AG20443 (cell line): ENCODE measurements around the gene MESP2.

Experiments
- DNase-seq: peaks from one replicate; pipeline ENCODE4 v3.0.0; 2012; ENCODE audit warnings: low spot score, mixed read lengths

Gene MESP2

GRCh38 chr15:89817701-89818280 is 41.7 kb downstream of the MESP2 start:
- no peak for DNase-seq

- DNase-seq: no peak
Observed at GRCh38 chr15:89818287-89818686, 42.2 kb downstream of the MESP2 start.

GRCh38 chr15:89820666-89821611 is 44.8 kb downstream of the MESP2 start:
- peak; percentile 70 for DNase-seq

- peak; percentile 32 for DNase-seq
Observed at GRCh38 chr15:89822026-89822425, 45.9 kb downstream of the MESP2 start.

GRCh38 chr15:89822611-89822950 is 46.4 kb downstream of the MESP2 start:
- DNase-seq: no peak

- DNase-seq: peak; percentile 58
Observed at GRCh38 chr15:89822951-89823711, 47.0 kb downstream of the MESP2 start.

GRCh38 chr15:89823836-89824606 is 47.9 kb downstream of the MESP2 start:
- DNase-seq: no peak

GRCh38 chr15:89824607-89824867 is 48.4 kb downstream of the MESP2 start:
- no peak for DNase-seq

- DNase-seq: peak; percentile 24
Observed at GRCh38 chr15:89825271-89825940, 49.3 kb downstream of the MESP2 start.

GRCh38 chr15:89826671-89827655 is 50.8 kb downstream of the MESP2 start:
- DNase-seq: no peak

GRCh38 chr15:89827829-89828228 is 51.7 kb downstream of the MESP2 start:
- peak; percentile 9 for DNase-seq
